D341Med (cell line): Measurements from ENCODE around the gene PRSS56.

Experiments used
- DNase-seq: peaks from one replicate; pipeline ENCODE4 v3.0.0; 2012; ENCODE audit warnings: low spot score

PRSS56 gene

GRCh38 chr2:232573771-232574435 is 53.7 kb downstream of the PRSS56 start:
- DNase-seq = no peak

- DNase-seq = no peak
Measured at GRCh38 chr2:232574674-232575403, 54.7 kb downstream of the PRSS56 start.
